Suprapubic skin (tissue), 4 donors: ENCODE data around the gene DEPDC1B. TPM values are rescaled to one million over a fixed set of nuclear protein-coding genes. Genes with fewer than 3 reads are reported as not detected.

Source experiments
- DNase-seq, 2 donors: peaks; one replicate each; pipeline ENCODE4 v3.0.0-alpha.2; 2019; ENCODE audit warnings: low spot score in 2 of 2
- H3K27ac ChIP-seq: fragments of 200-600 bp; sonication (generic); one replicate; pipeline ENCODE4 v1.5.1; 2019
- H3K27me3 ChIP-seq: fragments of 200-600 bp; sonication (generic); one replicate; pipeline ENCODE4 v1.5.1; 2019
- H3K36me3 ChIP-seq: fragments of 200-600 bp; sonication (generic); one replicate; pipeline ENCODE4 v1.5.1; 2019
- H3K4me1 ChIP-seq: fragments of 200-600 bp; sonication (generic); one replicate; pipeline ENCODE4 v1.5.1; 2019
- H3K4me3 ChIP-seq: fragments of 200-600 bp; sonication (generic); one replicate; pipeline ENCODE4 v1.5.1; 2019; ENCODE audit warnings: mild to moderate bottlenecking
- H3K9me3 ChIP-seq: fragments of 200-600 bp; sonication (generic); one replicate; pipeline ENCODE4 v1.5.1; 2019
- EP300 ChIP-seq: sonication (generic); formaldehyde crosslinking; IDR thresholded peaks from one replicate; pipeline ENCODE4 v1.6.1; 2017; ENCODE audit warnings: antibody characterized with exemption
- POLR2A ChIP-seq, 2 donors: fragments of 450-650 bp; IDR thresholded peaks; one replicate each; pipeline ENCODE4 v1.6.1; 2017; ENCODE audit warnings: antibody characterized with exemption in 2 of 2, mild to moderate bottlenecking in 2 of 2, moderate library complexity in 2 of 2
- POLR2AphosphoS5 ChIP-seq, 3 donors: sonication (generic); formaldehyde crosslinking; IDR thresholded peaks; one replicate each; pipeline ENCODE4 v1.6.1; 2017; ENCODE audit warnings: antibody characterized with exemption in 3 of 3
- WGBS: methylation state at CpG from one replicate; pipeline ENCODE4 v1.1.5; 2018; 5-methylcytosine and 5-hydroxymethylcytosine counted together
- total RNA-seq, 4 donors: library from RNA; depleted of rRNA; stranded (reverse); fragments of >200 nt; gene quantifications; one replicate each; pipeline ENCODE4 v1.1.0, GENCODE V29; 2016
- TF ChIP-seq, protein P1 (sequence below), 2 donors: fragments of 200-600 bp in 1 of 2; fragments of 450-650 bp in 1 of 2; sonication (generic) in 1 of 2; IDR thresholded peaks; one replicate each; pipeline ENCODE4 v1.5.1; 2016 to 2019; ENCODE audit warnings: antibody characterized with exemption in 2 of 2, mild to moderate bottlenecking in 1 of 2, moderate library complexity in 1 of 2

The DEPDC1B gene
- total RNA-seq, 4 donors from 2014 or later: 4.8 to 5.8 (median 5.2) TPM

DNA sequence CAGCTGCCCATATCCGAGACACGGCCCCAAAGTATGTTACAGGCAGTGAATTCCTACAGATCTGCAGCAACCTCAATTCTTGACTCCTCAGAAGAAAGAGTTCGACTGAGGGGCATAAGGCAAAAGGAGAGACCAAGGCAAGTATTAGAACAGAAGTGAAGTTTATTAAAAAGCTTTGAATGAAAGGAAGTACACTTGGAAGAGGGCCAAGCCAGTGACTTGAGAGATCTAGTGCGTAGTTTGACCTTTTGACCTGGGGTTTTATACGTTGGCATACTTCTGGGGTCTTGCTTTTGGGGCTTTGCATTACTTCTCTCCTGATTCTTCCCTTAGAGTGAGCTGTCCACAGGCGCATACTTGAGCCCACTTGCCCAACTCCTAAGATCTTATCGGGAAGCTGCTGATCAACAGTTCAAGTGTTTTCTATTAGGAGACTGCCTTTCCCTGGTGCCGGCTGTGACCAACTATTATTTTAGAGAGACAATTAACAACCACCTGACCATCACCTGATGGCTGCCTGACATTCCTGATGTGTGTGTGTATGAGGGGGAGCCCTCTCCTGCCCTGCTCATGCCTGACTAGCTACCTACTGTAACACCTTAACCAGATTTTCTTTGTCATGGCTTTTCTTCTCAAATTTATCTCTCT, 1.5 kb upstream of the DEPDC1B start:
- peaks cover 16% of the 10 kb centered on the region for H3K4me1 ChIP-seq
- no peak overlapping the region for H3K27ac ChIP-seq
- no peak overlapping the region for H3K4me3 ChIP-seq
- no peaks in the 10 kb centered on the region for H3K27me3 ChIP-seq
- DNase-seq: no peak
- TF ChIP-seq, protein P1, sequence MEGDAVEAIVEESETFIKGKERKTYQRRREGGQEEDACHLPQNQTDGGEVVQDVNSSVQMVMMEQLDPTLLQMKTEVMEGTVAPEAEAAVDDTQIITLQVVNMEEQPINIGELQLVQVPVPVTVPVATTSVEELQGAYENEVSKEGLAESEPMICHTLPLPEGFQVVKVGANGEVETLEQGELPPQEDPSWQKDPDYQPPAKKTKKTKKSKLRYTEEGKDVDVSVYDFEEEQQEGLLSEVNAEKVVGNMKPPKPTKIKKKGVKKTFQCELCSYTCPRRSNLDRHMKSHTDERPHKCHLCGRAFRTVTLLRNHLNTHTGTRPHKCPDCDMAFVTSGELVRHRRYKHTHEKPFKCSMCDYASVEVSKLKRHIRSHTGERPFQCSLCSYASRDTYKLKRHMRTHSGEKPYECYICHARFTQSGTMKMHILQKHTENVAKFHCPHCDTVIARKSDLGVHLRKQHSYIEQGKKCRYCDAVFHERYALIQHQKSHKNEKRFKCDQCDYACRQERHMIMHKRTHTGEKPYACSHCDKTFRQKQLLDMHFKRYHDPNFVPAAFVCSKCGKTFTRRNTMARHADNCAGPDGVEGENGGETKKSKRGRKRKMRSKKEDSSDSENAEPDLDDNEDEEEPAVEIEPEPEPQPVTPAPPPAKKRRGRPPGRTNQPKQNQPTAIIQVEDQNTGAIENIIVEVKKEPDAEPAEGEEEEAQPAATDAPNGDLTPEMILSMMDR (IDR thresholded peaks at IDR 0.05): no peak
- TF ChIP-seq POLR2A (IDR thresholded peaks at IDR 0.05) (no peak), EP300 (no peak), POLR2AphosphoS5 (IDR thresholded peaks at IDR 0.05) (no peak)
- no peaks in the 10 kb centered on the region for H3K36me3 ChIP-seq
- 55% methylated on average over 8 of the region's 8 CpGs for whole genome bisulfite sequencing
- no peaks in the 10 kb centered on the region for H3K9me3 ChIP-seq

DNA sequence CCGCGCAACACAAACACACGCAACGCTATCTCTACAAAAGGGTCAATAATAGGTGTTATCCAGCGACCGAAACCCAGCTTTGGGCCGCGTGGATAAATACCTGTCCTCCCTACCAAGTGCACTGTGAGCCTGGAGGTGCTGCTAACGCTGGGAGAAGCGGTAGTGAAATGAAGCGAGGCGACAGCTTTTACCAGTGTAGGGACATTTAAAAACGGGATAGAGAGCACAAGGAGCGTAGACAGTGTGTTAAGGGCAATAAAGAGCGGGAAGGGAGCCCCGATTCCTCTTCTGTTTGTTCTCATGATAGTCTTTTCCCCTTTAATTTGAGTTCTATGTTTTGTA, 421 bp upstream of the DEPDC1B start:
- DNase-seq: no peak
- H3K9me3 ChIP-seq: no peaks in the 10 kb centered on the region
- peaks cover 16% of the 10 kb centered on the region for H3K4me1 ChIP-seq
- H3K27me3 ChIP-seq: no peaks in the 10 kb centered on the region
- H3K4me3 ChIP-seq: peak overlapping the region; percentile 80
- TF ChIP-seq POLR2AphosphoS5 (IDR thresholded peaks at IDR 0.05): no peak
- no peak for TF ChIP-seq EP300
- TF ChIP-seq POLR2A (IDR thresholded peaks at IDR 0.05): no peak
- TF ChIP-seq, protein P1 (IDR thresholded peaks at IDR 0.05): no peak
- no peaks in the 10 kb centered on the region for H3K36me3 ChIP-seq
- H3K27ac ChIP-seq: peak overlapping the region; percentile 72
- WGBS: 2% methylated on average over 13 of the region's 16 CpGs

DNA sequence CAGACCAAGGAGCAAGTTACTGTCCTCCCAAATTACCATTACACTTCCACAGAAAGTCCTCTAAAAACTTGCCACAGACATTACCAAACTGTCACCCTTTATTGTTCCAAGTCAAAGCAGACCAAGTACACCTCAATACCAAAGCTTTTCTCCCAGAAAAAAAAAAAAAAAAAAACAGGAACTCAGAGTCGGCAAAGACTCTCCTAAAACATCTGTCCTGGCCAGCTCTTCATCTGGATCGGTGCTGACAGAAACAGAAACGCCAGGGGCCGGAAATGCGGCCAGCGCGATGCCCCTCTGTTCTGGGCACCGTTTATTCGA, 718 bp downstream of the DEPDC1B start:
- TF ChIP-seq POLR2AphosphoS5 (IDR thresholded peaks at IDR 0.05): no peak
- TF ChIP-seq, protein P1 (IDR thresholded peaks at IDR 0.05): no peak
- Histone ChIP-seq H3K9me3 (no peaks in the 10 kb centered on the region), H3K36me3 (no peaks in the 10 kb centered on the region), H3K27ac (no peak overlapping the region), H3K4me1 (peaks cover 16% of the 10 kb centered on the region), H3K4me3 (peak overlapping the region; percentile 80), H3K27me3 (no peaks in the 10 kb centered on the region)
- no peak for DNase-seq
- 2% methylated on average over 9 of the region's 9 CpGs for WGBS

DNA sequence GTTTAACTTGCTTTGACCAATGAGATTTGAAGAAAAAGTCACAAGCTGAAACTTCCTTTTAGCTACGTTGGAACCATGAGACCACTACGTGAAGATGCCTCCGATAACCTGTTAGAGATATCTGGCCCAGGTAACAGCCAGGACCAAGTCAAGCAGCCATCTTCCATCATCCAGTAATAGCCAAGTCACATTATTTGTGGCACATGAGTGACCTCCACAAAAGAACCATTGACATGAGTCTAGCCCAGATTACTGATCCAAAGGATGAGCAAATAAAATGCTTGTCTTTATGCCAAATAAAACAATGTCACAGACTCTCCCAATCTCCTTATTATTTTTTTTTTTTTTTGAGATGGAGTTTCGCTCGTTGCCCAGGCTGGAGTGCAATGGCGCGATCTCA, 1.6 kb downstream of the DEPDC1B start:
- Histone ChIP-seq H3K27ac (no peak overlapping the region), H3K4me1 (peaks cover 16% of the 10 kb centered on the region), H3K27me3 (no peaks in the 10 kb centered on the region), H3K4me3 (no peak overlapping the region), H3K36me3 (no peaks in the 10 kb centered on the region), H3K9me3 (no peaks in the 10 kb centered on the region)
- WGBS: 89% methylated on average over 7 of the region's 7 CpGs
- TF ChIP-seq POLR2A (IDR thresholded peaks at IDR 0.05) (no peak), EP300 (no peak), POLR2AphosphoS5 (IDR thresholded peaks at IDR 0.05) (no peak)
- TF ChIP-seq, protein P1 (IDR thresholded peaks at IDR 0.05): no peak
- DNase-seq: no peak

DNA sequence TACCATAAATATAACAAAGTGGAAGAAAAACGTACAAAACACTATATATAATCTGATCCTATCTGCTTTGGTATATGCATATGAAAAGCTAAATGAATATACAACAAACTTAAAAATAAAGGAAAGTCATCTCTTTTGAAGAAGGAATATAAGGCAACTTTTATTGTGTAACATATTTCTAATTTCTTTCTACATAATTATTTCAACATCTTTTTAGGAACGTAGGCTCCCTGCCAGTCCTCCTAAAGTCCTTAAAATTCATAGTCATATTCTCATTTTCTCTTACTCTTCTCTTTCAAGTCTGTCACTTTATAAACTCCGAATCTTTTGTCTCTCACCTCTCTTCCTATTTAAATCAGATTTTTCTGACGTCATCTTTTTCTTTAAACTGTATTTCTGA, 9.6 kb downstream of the DEPDC1B start:
- 78% methylated on average over 4 of the region's 4 CpGs for WGBS
- Histone ChIP-seq H3K27ac (no peak overlapping the region), H3K4me3 (no peak overlapping the region), H3K36me3 (no peaks in the 10 kb centered on the region), H3K9me3 (no peaks in the 10 kb centered on the region), H3K4me1 (no peaks in the 10 kb centered on the region), H3K27me3 (no peaks in the 10 kb centered on the region)
- TF ChIP-seq POLR2AphosphoS5 (IDR thresholded peaks at IDR 0.05): no peak
- TF ChIP-seq POLR2A (IDR thresholded peaks at IDR 0.05): no peak
- DNase-seq: no peak

DNA sequence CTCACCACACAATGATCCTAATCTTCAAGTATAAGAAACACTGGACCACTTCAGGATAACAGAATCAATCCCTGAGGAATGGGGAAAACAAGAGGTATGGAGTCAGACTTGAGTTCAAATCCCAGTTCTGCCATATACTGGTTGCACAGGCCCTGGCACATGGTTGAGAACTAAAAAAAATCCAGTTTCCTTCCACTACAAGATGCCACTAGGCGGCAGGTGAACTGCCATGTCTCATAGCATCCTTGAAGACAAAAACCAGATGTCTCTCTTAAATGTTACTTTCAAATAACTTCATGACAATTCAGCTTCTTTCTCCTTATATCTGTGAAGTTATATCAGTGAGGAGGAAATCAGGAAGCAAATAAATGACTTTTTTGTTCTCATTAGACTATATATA, 11.0 kb downstream of the DEPDC1B start:
- Histone ChIP-seq H3K9me3 (no peaks in the 10 kb centered on the region), H3K4me1 (no peaks in the 10 kb centered on the region), H3K27me3 (no peaks in the 10 kb centered on the region), H3K4me3 (no peak overlapping the region), H3K36me3 (no peaks in the 10 kb centered on the region), H3K27ac (no peak overlapping the region)
- DNase-seq: no peak
- 94% methylated on average over 1 of the region's 1 CpG for WGBS
- TF ChIP-seq POLR2AphosphoS5 (IDR thresholded peaks at IDR 0.05) (no peak), POLR2A (IDR thresholded peaks at IDR 0.05) (no peak), EP300 (no peak)
- TF ChIP-seq, protein P1 (IDR thresholded peaks at IDR 0.05): no peak
